Measurements from ENCODE around the gene NCAPD2.
"Not testable (repeated sequence)": the region's sequence is repeated elsewhere in the genome, so short reads cannot be mapped to it uniquely, and the experiment has no call there.

Gene NCAPD2

DNA sequence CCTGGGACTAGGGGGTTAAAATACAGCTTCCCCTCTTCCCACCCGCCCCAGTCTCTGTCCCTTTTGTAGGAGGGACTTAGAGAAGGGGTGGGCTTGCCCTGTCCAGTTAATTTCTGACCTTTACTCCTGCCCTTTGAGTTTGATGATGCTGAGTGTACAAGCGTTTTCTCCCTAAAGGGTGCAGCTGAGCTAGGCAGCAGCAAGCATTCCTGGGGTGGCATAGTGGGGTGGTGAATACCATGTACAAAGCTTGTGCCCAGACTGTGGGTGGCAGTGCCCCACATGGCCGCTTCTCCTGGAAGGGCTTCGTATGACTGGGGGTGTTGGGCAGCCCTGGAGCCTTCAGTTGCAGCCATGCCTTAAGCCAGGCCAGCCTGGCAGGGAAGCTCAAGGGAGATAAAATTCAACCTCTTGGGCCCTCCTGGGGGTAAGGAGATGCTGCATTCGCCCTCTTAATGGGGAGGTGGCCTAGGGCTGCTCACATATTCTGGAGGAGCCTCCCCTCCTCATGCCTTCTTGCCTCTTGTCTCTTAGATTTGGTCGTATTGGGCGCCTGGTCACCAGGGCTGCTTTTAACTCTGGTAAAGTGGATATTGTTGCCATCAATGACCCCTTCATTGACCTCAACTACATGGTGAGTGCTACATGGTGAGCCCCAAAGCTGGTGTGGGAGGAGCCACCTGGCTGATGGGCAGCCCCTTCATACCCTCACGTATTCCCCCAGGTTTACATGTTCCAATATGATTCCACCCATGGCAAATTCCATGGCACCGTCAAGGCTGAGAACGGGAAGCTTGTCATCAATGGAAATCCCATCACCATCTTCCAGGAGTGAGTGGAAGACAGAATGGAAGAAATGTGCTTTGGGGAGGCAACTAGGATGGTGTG lies 42.3 kb downstream of the NCAPD2 start:
- Mint-ChIP-seq H3K4me3 (peak overlapping the region; percentile 98 to 99), H3K27ac (peak overlapping the region; percentile 100), H3K9me3 (no peaks in the 10 kb centered on the region), H3K4me1 (ENCODE audit: low read depth in 2 of 2) (peaks cover 58 to 60% of the 10 kb centered on the region in 2 donors), H3K36me3 (ENCODE audit: insufficient read depth) (peaks cover 82% of the 10 kb centered on the region), H3K27me3 (no peaks in the 10 kb centered on the region)
- ATAC-seq (replicated peaks): no peak
- peak in 1 of 3 experiments; percentile 16 for DNase-seq

GRCh38 chr12:6536894-6537579 lies 43.1 kb downstream of the NCAPD2 start:
- Mint-ChIP-seq H3K4me1 (ENCODE audit: low read depth in 2 of 2) (peaks cover 56 to 57% of the 10 kb centered on the region in 2 donors), H3K9me3 (no peaks in the 10 kb centered on the region), H3K36me3 (ENCODE audit: insufficient read depth) (peaks cover 75% of the 10 kb centered on the region), H3K27ac (peak overlapping the region; percentile 100), H3K4me3 (peak overlapping the region; percentile 98 to 99), H3K27me3 (no peaks in the 10 kb centered on the region)
- DNase-seq: no peak
- ATAC-seq (replicated peaks): no peak

GRCh38 chr12:6537580-6538419 lies 43.9 kb downstream of the NCAPD2 start:
- DNase-seq (peak; percentile 79 to 88 (median 81)), ATAC-seq (replicated peaks) (peak; percentile 10)
- H3K9me3 Mint-ChIP-seq, H3K27me3 Mint-ChIP-seq: not testable (repeated sequence)
- Mint-ChIP-seq H3K4me1 (ENCODE audit: low read depth in 2 of 2) (peaks cover 48 to 50% of the 10 kb centered on the region in 2 donors), H3K27ac (peak overlapping the region; percentile 92 to 100), H3K4me3 (peak overlapping the region; percentile 54 to 64), H3K36me3 (ENCODE audit: insufficient read depth) (peaks cover 67% of the 10 kb centered on the region)

DNA sequence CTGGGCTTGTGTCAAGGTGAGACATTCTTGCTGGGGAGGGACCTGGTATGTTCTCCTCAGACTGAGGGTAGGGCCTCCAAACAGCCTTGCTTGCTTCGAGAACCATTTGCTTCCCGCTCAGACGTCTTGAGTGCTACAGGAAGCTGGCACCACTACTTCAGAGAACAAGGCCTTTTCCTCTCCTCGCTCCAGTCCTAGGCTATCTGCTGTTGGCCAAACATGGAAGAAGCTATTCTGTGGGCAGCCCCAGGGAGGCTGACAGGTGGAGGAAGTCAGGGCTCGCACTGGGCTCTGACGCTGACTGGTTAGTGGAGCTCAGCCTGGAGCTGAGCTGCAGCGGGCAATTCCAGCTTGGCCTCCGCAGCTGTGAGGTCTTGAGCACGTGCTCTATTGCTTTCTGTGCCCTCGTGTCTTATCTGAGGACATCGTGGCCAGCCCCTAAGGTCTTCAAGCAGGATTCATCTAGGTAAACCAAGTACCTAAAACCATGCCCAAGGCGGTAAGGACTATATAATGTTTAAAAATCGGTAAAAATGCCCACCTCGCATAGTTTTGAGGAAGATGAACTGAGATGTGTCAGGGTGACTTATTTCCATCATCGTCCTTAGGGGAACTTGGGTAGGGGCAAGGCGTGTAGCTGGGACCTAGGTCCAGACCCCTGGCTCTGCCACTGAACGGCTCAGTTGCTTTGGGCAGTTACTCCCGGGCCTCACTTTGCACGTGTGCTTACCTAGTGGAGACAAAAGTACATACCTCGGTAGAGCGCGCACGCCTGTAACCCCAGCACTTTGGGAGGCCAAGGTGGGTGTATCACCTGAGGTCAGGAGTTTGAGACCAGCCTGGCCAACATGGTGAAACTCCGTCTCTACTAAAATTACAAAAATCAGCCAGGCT lies 44.8 kb downstream of the NCAPD2 start:
- DNase-seq (no peak), ATAC-seq (replicated peaks) (no peak)
- H3K9me3 Mint-ChIP-seq: no peaks in the 10 kb centered on the region
- H3K36me3 Mint-ChIP-seq (ENCODE audit: insufficient read depth): peaks cover 60% of the 10 kb centered on the region
- H3K27ac Mint-ChIP-seq: peak overlapping the region; percentile 92 to 100
- H3K27me3 Mint-ChIP-seq: no peaks in the 10 kb centered on the region
- peak overlapping the region in 1 of 2 donors; percentile 54 for H3K4me3 Mint-ChIP-seq
- H3K4me1 Mint-ChIP-seq (ENCODE audit: low read depth in 2 of 2): peaks cover 40 to 43% of the 10 kb centered on the region in 2 donors

DNA sequence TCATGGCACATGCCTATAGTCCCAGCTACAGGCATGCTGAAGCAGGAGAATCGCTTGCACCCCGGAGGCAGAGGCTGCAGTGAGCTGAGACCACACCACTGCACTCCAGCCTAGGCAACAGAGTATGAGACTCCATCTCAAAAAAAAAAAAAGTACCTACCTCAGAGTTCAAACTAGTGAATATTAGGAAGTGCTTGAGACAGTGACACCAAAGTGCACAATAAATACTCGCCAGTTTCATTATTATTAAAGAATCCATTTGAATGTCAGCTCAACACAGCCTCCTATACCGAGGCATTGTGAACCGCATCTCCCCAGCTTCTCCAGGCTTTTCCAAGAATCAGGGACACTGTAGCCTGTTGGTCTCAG lies 45.4 kb downstream of the NCAPD2 start:
- Mint-ChIP-seq H3K4me3 (peak overlapping the region in 1 of 2 donors; percentile 57), H3K4me1 (ENCODE audit: low read depth in 2 of 2) (peaks cover 36 to 38% of the 10 kb centered on the region in 2 donors), H3K36me3 (ENCODE audit: insufficient read depth) (peaks cover 56% of the 10 kb centered on the region), H3K9me3 (no peaks in the 10 kb centered on the region), H3K27ac (peak overlapping the region; percentile 79 to 92), H3K27me3 (no peaks in the 10 kb centered on the region)
- DNase-seq (no peak), ATAC-seq (replicated peaks) (no peak)

- peaks cover 36 to 37% of the 10 kb centered on the region in 2 donors for H3K4me1 Mint-ChIP-seq (ENCODE audit: low read depth in 2 of 2)
- no peaks in the 10 kb centered on the region for H3K27me3 Mint-ChIP-seq
- no peaks in the 10 kb centered on the region for H3K9me3 Mint-ChIP-seq
- ATAC-seq (replicated peaks) (no peak), DNase-seq (no peak)
- peaks cover 55% of the 10 kb centered on the region for H3K36me3 Mint-ChIP-seq (ENCODE audit: insufficient read depth)
- H3K27ac Mint-ChIP-seq: peak overlapping the region; percentile 79 to 92
- H3K4me3 Mint-ChIP-seq: peak overlapping the region; percentile 57 to 68
Measured at GRCh38 chr12:6539707-6540134, 45.8 kb downstream of the NCAPD2 start.

DNA sequence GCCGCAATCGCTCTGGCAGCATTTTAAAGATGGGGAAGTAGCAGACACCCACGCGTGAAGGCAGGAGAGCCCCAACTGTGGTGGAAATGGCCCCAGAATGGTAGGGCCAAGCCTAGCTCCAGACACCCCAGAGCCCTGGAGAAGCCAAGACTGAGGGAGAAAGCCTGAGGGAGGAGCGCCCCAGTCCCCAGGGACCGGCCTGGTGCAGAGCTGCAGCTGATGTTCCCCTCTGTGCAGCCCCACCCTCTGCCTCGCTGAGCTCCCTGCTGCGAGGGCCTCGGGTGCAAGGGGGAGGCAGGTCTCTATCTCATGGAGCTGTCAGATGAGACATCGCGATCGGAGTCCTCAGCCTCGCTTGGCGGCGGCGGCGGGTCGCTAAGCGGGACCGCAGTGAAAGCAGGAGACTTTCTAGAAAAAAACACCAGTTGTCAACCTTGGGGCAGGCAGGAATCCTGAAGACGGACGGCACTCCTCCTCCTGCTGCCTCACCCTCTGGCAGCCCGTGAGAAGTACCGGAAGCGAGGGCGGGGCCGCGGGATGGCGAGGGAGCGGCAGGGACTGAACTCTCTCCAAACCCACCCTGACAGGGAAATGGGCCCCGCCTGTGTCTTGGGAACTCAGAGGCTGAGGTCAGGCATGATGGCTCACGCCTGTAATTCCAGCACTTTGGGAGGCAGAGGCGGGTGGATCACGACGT lies 46.4 kb downstream of the NCAPD2 start:
- peaks cover 50% of the 10 kb centered on the region for H3K36me3 Mint-ChIP-seq (ENCODE audit: insufficient read depth)
- no peaks in the 10 kb centered on the region for H3K27me3 Mint-ChIP-seq
- DNase-seq (peak in 1 of 3 experiments; percentile 23), ATAC-seq (replicated peaks) (no peak)
- peaks cover 34 to 35% of the 10 kb centered on the region in 2 donors for H3K4me1 Mint-ChIP-seq (ENCODE audit: low read depth in 2 of 2)
- peak overlapping the region; percentile 57 to 68 for H3K4me3 Mint-ChIP-seq
- no peaks in the 10 kb centered on the region for H3K9me3 Mint-ChIP-seq
- H3K27ac Mint-ChIP-seq: peak overlapping the region; percentile 62 to 79

DNA sequence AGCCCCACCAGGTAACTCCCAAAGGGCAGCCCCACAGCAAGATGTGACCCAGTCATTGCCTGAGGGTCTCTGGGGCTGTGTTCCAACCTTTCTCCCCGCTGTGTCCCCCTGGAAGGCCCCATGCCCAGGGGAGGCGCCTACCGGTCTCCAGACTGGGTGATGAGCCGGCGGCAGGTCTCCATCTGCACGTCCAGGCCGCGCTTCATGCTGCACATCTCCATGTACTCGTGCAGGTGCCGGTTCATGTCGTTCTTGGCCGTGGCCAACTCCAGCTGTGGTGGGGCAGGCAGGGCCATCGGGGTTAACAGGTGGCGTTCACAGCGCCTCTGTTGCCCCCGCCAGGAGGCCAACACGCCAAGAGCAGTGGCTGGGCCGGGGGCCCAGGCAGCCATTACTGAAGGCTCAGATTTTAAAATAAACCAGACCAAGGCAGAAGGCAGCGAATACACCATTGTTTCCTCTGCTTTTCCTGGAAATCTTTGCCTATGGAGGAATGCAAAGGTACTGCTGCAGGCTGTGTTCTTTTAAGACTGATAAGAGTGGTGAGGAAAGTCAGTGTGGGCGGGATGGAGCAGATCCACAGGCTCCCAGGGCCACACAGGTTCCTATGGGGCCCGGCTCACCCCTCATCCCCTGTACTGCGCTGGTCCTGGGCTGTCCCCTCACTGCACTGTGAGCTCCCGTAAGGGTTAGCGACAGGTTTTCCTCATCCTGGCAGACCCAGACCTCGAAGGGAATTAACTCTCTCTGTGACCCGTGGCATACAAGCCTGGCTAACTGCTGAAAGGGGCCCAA lies 47.7 kb downstream of the NCAPD2 start:
- no peaks in the 10 kb centered on the region for H3K27me3 Mint-ChIP-seq
- H3K4me1 Mint-ChIP-seq (ENCODE audit: low read depth in 2 of 2): peaks cover 22 to 24% of the 10 kb centered on the region in 2 donors
- ATAC-seq (replicated peaks): no peak
- no peak for DNase-seq
- no peaks in the 10 kb centered on the region for H3K9me3 Mint-ChIP-seq
- peak overlapping the region in 1 of 2 donors; percentile 38 for H3K4me3 Mint-ChIP-seq
- peak overlapping the region in 1 of 2 donors; percentile 62 for H3K27ac Mint-ChIP-seq
- peaks cover 48% of the 10 kb centered on the region for H3K36me3 Mint-ChIP-seq (ENCODE audit: insufficient read depth)

GRCh38 chr12:6542209-6543009 lies 48.5 kb downstream of the NCAPD2 start:
- H3K4me3 Mint-ChIP-seq: no peak overlapping the region
- ATAC-seq (replicated peaks): no peak
- H3K36me3 Mint-ChIP-seq (ENCODE audit: insufficient read depth): peaks cover 48% of the 10 kb centered on the region
- DNase-seq: no peak
- peak overlapping the region; percentile 56 to 57 for H3K27ac Mint-ChIP-seq
- H3K4me1 Mint-ChIP-seq (ENCODE audit: low read depth in 2 of 2): peaks cover 19 to 22% of the 10 kb centered on the region in 2 donors
- no peaks in the 10 kb centered on the region for H3K9me3 Mint-ChIP-seq
- no peaks in the 10 kb centered on the region for H3K27me3 Mint-ChIP-seq

GRCh38 chr12:6546016-6546415 lies 52.1 kb downstream of the NCAPD2 start:
- H3K27me3 Mint-ChIP-seq: no peaks in the 10 kb centered on the region
- H3K4me3 Mint-ChIP-seq: no peak overlapping the region
- peaks cover 2 to 7% of the 10 kb centered on the region in 2 donors for H3K4me1 Mint-ChIP-seq (ENCODE audit: low read depth in 2 of 2)
- peaks cover 41% of the 10 kb centered on the region for H3K36me3 Mint-ChIP-seq (ENCODE audit: insufficient read depth)
- DNase-seq (no peak), ATAC-seq (replicated peaks) (no peak)
- no peak overlapping the region for H3K27ac Mint-ChIP-seq
- H3K9me3 Mint-ChIP-seq: no peaks in the 10 kb centered on the region

DNA sequence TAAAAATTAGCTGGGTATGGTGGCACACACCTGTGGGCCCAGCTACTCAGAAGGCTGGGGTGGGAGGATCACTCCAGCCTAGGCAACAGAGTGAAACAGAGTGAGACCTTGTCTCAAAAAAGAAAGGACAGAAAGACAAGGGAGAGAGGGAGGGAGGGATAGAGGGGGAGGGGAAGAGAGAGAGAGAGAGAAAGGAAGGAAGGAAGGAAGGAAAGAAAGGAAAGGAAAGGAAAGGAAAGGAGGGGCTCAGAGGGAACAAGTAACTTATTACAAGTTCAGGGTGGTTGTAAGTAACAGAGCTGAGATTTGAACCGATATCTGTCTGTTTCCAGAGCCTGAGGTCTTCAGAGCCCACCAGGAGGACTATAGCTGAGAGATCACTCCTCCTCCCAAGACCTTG lies 53.7 kb downstream of the NCAPD2 start:
- peak overlapping the region in 1 of 2 donors; percentile 55 for H3K27ac Mint-ChIP-seq
- DNase-seq (no peak), ATAC-seq (replicated peaks) (no peak)
- H3K4me3 Mint-ChIP-seq: no peak overlapping the region
- no peaks in the 10 kb centered on the region for H3K27me3 Mint-ChIP-seq
- H3K36me3 Mint-ChIP-seq (ENCODE audit: insufficient read depth): peaks cover 41% of the 10 kb centered on the region
- no peaks in the 10 kb centered on the region for H3K9me3 Mint-ChIP-seq
- H3K4me1 Mint-ChIP-seq (ENCODE audit: low read depth in 2 of 2): peaks cover 13 to 21% of the 10 kb centered on the region in 2 donors

All from effector memory CD8-positive, alpha-beta T cell (primary cell).